ENCODE data around the gene AP1G2. TPM values are rescaled to one million over a fixed set of nuclear protein-coding genes. Genes with fewer than 3 reads are reported as not detected.

AP1G2 gene
- total RNA-seq, 1 experiment from 2014 or later = 160 TPM

DNA sequence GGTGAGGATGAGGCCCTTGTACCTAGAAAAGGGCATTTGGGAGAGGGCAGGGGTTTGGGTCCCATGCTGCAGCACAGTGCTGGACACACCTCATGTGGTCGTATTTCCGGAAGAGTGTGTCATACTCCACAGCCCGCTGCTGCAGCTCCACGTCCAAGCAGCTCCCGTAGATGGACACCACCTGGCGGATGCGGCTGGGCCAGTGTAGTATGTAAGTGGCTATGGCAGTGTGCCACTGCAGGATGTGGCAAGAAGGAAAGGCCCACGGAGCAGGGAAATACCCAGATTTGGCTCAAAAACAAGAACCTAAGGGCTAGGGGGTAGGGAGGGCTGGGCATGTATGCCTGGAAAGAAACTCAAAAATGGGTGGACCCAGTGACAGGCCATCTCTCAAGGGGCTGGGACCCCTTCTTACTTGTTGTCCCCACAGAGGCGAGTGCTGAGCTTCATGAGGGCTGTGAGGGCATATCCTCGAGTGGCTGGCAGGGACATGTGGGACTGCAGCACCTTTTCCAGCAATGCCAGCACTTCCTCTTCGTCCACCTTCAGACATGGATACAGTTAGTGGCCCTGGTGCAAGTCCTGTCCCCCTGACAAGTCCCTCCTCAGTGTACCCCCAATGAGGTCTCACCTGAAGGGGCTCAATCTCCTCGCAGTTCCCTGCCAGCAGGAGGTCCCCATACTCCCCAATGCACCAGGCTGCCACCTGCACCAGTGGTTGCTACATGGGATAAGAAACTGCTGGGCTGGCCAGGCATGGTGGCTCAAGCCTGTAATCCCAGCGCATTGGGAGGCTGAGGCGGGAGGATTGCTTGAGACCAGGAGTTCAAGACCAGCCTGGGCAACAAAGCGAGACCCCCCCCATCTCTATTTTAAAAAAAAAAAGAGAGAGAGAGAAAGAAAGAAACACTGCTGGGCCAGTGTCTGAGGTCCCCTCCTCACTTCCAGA is 5.4 kb downstream of the AP1G2 start:
- H3K27me3 ChIP-seq (replicated peaks; ENCODE audit: control insufficient read depth, insufficient read depth, low read length) = no peaks in the 10 kb centered on the region
- BruUV-seq (replicated peaks) = no TSS peak
- peaks cover 5% of the 10 kb centered on the region for H3K36me3 ChIP-seq (ENCODE audit: control insufficient read depth, insufficient read depth, low read length)
- H3K4me1 ChIP-seq = no peaks in the 10 kb centered on the region
- Mint-ChIP-seq H3K4me3 (ENCODE audit: unreplicated experiment) (no peak overlapping the region), H3K36me3 (ENCODE audit: insufficient read depth, unreplicated experiment) (peaks cover 46% of the 10 kb centered on the region), H3K9me3 (ENCODE audit: unreplicated experiment) (no peaks in the 10 kb centered on the region), H3K27me3 (ENCODE audit: insufficient read depth, unreplicated experiment) (no peaks in the 10 kb centered on the region), H3K27ac (ENCODE audit: unreplicated experiment) (no peak overlapping the region), H3K4me1 (ENCODE audit: low read depth, unreplicated experiment) (peaks cover 6% of the 10 kb centered on the region)
- TF ChIP-seq, protein P1, sequence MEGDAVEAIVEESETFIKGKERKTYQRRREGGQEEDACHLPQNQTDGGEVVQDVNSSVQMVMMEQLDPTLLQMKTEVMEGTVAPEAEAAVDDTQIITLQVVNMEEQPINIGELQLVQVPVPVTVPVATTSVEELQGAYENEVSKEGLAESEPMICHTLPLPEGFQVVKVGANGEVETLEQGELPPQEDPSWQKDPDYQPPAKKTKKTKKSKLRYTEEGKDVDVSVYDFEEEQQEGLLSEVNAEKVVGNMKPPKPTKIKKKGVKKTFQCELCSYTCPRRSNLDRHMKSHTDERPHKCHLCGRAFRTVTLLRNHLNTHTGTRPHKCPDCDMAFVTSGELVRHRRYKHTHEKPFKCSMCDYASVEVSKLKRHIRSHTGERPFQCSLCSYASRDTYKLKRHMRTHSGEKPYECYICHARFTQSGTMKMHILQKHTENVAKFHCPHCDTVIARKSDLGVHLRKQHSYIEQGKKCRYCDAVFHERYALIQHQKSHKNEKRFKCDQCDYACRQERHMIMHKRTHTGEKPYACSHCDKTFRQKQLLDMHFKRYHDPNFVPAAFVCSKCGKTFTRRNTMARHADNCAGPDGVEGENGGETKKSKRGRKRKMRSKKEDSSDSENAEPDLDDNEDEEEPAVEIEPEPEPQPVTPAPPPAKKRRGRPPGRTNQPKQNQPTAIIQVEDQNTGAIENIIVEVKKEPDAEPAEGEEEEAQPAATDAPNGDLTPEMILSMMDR (IDR thresholded peaks at IDR 0.05; ENCODE audit: insufficient read depth in 1 of 2, low read depth in 1 of 2, low read length in 1 of 2, severe bottlenecking in 1 of 2, unreplicated experiment in 1 of 2) = no peak
- H3K4me3 ChIP-seq (ENCODE audit: low read depth, low read length) = no peak overlapping the region
- POLR2A ChIA-PET = no interaction called here
- intact Hi-C loops (cut with micrococcal nuclease; ENCODE audit: unreplicated experiment) = loop anchor here (1.0 kb wide), 1 partner anchor 84 kb away; no protein-coding TSS in a partner anchor
- H3K9me3 ChIP-seq = no peaks in the 10 kb centered on the region
- DNase-seq = no peak
- CTCF ChIA-PET = interaction anchor here (0.6 to 7.3 kb wide), 2 partner anchors 84 to 528 kb away, joined by 5 to 50 read pairs; no protein-coding TSS in a partner anchor

- Histone ChIP-seq H3K27me3 (replicated peaks; ENCODE audit: control insufficient read depth, insufficient read depth, low read length) (no peaks in the 10 kb centered on the region), H3K4me3 (ENCODE audit: low read depth, low read length) (no peak overlapping the region), H3K36me3 (ENCODE audit: control insufficient read depth, insufficient read depth, low read length) (peaks cover 5% of the 10 kb centered on the region), H3K4me1 (0 out of 2 replicates have a peak, but pooled peaks cover 6% of the 10 kb centered on the region), H3K9me3 (no peaks in the 10 kb centered on the region)
- TF ChIP-seq, protein P1 (IDR thresholded peaks at IDR 0.05; ENCODE audit: insufficient read depth in 1 of 2, low read depth in 1 of 2, low read length in 1 of 2, severe bottlenecking in 1 of 2, unreplicated experiment in 1 of 2) = no peak
- no TSS peak for BruUV-seq (replicated peaks)
- CTCF ChIA-PET = interaction anchor here (0.6 to 7.3 kb wide), 2 partner anchors 83 to 527 kb away, joined by 5 to 50 read pairs; no protein-coding TSS in a partner anchor
- Mint-ChIP-seq H3K4me3 (ENCODE audit: unreplicated experiment) (no peak overlapping the region), H3K4me1 (ENCODE audit: low read depth, unreplicated experiment) (peaks cover 14% of the 10 kb centered on the region), H3K27me3 (ENCODE audit: insufficient read depth, unreplicated experiment) (no peaks in the 10 kb centered on the region), H3K27ac (ENCODE audit: unreplicated experiment) (no peak overlapping the region), H3K9me3 (ENCODE audit: unreplicated experiment) (no peaks in the 10 kb centered on the region), H3K36me3 (ENCODE audit: insufficient read depth, unreplicated experiment) (peaks cover 44% of the 10 kb centered on the region)
- no peak for DNase-seq
- intact Hi-C loops (cut with micrococcal nuclease; ENCODE audit: unreplicated experiment) = no loop called here
- POLR2A ChIA-PET = no interaction called here
These were observed 6.3 kb downstream of the AP1G2 start for GRCh38 chr14:23561259-23561658.

GRCh38 chr14:23559926-23560520 is 7.6 kb downstream of the AP1G2 start:
- DNase-seq = no peak
- Mint-ChIP-seq H3K27ac (ENCODE audit: unreplicated experiment) (no peak overlapping the region), H3K9me3 (ENCODE audit: unreplicated experiment) (no peaks in the 10 kb centered on the region), H3K27me3 (ENCODE audit: insufficient read depth, unreplicated experiment) (no peaks in the 10 kb centered on the region), H3K4me3 (ENCODE audit: unreplicated experiment) (no peak overlapping the region), H3K4me1 (ENCODE audit: low read depth, unreplicated experiment) (peaks cover 14% of the 10 kb centered on the region), H3K36me3 (ENCODE audit: insufficient read depth, unreplicated experiment) (peaks cover 50% of the 10 kb centered on the region)
- no TSS peak for BruUV-seq (replicated peaks)
- TF ChIP-seq, protein P1 (IDR thresholded peaks at IDR 0.05; ENCODE audit: insufficient read depth in 1 of 2, low read depth in 1 of 2, low read length in 1 of 2, severe bottlenecking in 1 of 2, unreplicated experiment in 1 of 2) = no peak
- Histone ChIP-seq H3K36me3 (ENCODE audit: control insufficient read depth, insufficient read depth, low read length) (peaks cover 5% of the 10 kb centered on the region), H3K9me3 (no peaks in the 10 kb centered on the region), H3K4me3 (ENCODE audit: low read depth, low read length) (no peak overlapping the region), H3K4me1 (0 out of 2 replicates have a peak, but pooled peaks cover 6% of the 10 kb centered on the region), H3K27me3 (replicated peaks; ENCODE audit: control insufficient read depth, insufficient read depth, low read length) (no peaks in the 10 kb centered on the region)
- CTCF ChIA-PET = interaction anchor here (0.5 to 7.3 kb wide), 4 partner anchors 66 to 312 kb away, joined by 4 to 50 read pairs (median 8); no protein-coding TSS in a partner anchor
- intact Hi-C loops (cut with micrococcal nuclease; ENCODE audit: unreplicated experiment) = loop anchor here (1.0 kb wide), 1 partner anchor 77 kb away; no protein-coding TSS in a partner anchor
- POLR2A ChIA-PET = interaction anchor here (0.6 to 1.2 kb wide), 2 partner anchors 8 to 465 kb away, joined by 3 to 4 read pairs; partner anchors contain the start of genes C14orf119 and ZFHX2

Data from Caco-2 (cell line).